HL-60 (cell line): ENCODE data around the gene INSM1.

Experiments
- DNase-seq, 2 experiments: peaks; one replicate each; pipeline ENCODE4 v3.0.0-alpha.2; 2010 to 2020; ENCODE audit warnings: low read depth in 1 of 2, low spot score in 1 of 2
- H3K27ac ChIP-seq: fragments of 250-450 bp; sonication (Bioruptor Pico); replicated peaks from 2 replicates; pipeline ENCODE4 v1.5.1; 2020; ENCODE audit warnings: mild to moderate bottlenecking, moderate library complexity
- H3K27me3 ChIP-seq: fragments of 250-450 bp; sonication (Bioruptor Pico); 2 replicates; pipeline ENCODE4 v1.5.1; 2021; ENCODE audit warnings: mild to moderate bottlenecking, moderate library complexity; ENCODE audit not compliant: insufficient read depth, poor library complexity, severe bottlenecking
- H3K4me3 ChIP-seq: replicated peaks from 2 replicates; pipeline ENCODE4 v1.5.1; 2011; ENCODE audit warnings: mild to moderate bottlenecking, control low read depth, low read length; ENCODE audit not compliant: insufficient read depth
- CTCF ChIP-seq: IDR thresholded peaks from one replicate; pipeline ENCODE4 v1.5.1; 2011; ENCODE audit warnings: low read length, control low read depth, inconsistent platforms; ENCODE audit not compliant: insufficient read depth
- GABPA ChIP-seq: IDR thresholded peaks from 2 replicates; pipeline ENCODE4 v1.6.1; 2012; ENCODE audit warnings: low read depth
- POLR2AphosphoS5 ChIP-seq: IDR thresholded peaks from 2 replicates; pipeline ENCODE4 v1.6.1; 2012; ENCODE audit warnings: low read depth
- REST ChIP-seq: IDR thresholded peaks from 2 replicates; pipeline ENCODE4 v1.6.1; 2012; ENCODE audit warnings: low read depth; ENCODE audit not compliant: insufficient replicate concordance
- SPI1 ChIP-seq: IDR thresholded peaks from 2 replicates; pipeline ENCODE4 v1.6.1; 2012; ENCODE audit warnings: low read depth, mild to moderate bottlenecking, borderline replicate concordance

The INSM1 gene

DNA sequence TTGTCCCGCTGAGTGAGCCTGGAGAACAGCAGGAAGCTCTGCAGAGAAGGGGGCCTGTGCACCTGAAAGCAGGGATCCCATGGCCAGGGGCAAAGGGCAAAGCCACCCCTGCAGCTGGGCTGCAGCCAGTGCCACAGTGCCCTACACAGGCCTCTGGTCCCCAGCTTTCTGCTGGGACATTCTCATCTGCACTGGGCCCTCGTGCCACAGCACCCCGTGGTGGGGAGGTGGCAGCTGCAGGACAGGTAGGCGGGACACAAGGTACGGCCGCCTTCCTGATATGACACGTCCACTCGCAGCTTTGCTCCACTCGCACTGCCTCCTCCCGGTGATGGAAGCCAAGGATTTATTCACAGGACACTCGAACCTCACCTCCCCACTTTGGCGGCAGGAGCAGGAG lies 27.2 kb downstream of the INSM1 start:
- TF ChIP-seq SPI1 = no peak
- no peak for TF ChIP-seq REST
- TF ChIP-seq POLR2AphosphoS5 = no peak
- TF ChIP-seq CTCF = no peak
- TF ChIP-seq GABPA = no peak
- DNase-seq = no peak

GRCh38 chr20:20395903-20396568 lies 28.1 kb downstream of the INSM1 start:
- TF ChIP-seq POLR2AphosphoS5 (no peak), CTCF (no peak), GABPA (no peak), SPI1 (no peak), REST (no peak)
- Histone ChIP-seq H3K27ac (no peak overlapping the region), H3K4me3 (no peak overlapping the region), H3K27me3 (no peaks in the 10 kb centered on the region)
- no peak for DNase-seq

More for the DNA sequence above, 27.2 kb downstream of the INSM1 start:
- no peak overlapping the region for H3K27ac ChIP-seq
- no peaks in the 10 kb centered on the region for H3K27me3 ChIP-seq
- H3K4me3 ChIP-seq = no peak overlapping the region

DNA sequence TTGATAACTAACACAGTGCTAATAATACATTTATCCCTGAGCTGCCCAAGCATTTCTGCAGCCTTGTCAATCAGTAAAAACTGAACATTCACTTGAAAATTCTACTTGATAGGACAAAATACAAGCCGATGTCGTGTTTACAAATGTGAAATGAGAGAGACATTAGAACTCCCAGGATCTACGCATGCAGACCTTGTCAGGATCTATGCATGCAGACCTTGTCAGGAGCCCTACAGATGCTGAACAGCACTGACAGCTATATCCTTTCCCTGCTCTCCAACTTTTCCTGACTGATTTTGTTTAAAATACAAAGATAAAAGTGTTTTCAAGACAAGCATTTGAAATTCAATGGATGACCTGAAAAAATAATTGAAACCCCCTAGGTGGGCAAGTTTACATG lies 28.9 kb downstream of the INSM1 start:
- H3K4me3 ChIP-seq = no peak overlapping the region
- no peak for TF ChIP-seq GABPA
- no peak for TF ChIP-seq REST
- TF ChIP-seq POLR2AphosphoS5 = no peak
- no peak for TF ChIP-seq SPI1
- no peak for TF ChIP-seq CTCF
- no peaks in the 10 kb centered on the region for H3K27me3 ChIP-seq
- no peak for DNase-seq
- no peak overlapping the region for H3K27ac ChIP-seq
